ENCODE measurements around the gene COG5. TPM values are rescaled to one million over a fixed set of nuclear protein-coding genes. Genes with fewer than 3 reads are reported as not detected.

The COG5 gene
- total RNA-seq, 1 donor from 2014 or later = 37.1 TPM

- no peak for TF ChIP-seq CTCF (IDR thresholded peaks at IDR 0.05; ENCODE audit: insufficient read depth, low read length, poor library complexity, severe bottlenecking)
- Histone ChIP-seq H3K27me3 (ENCODE audit: control insufficient read depth, insufficient read depth, low read length) (no peaks in the 10 kb centered on the region), H3K36me3 (ENCODE audit: control insufficient read depth, insufficient read depth, low read length) (no peaks in the 10 kb centered on the region), H3K4me3 (ENCODE audit: low read depth, low read length) (no peak overlapping the region)
- no peak for DNase-seq (ENCODE audit: low read depth)
Observed at GRCh38 chr7:107212725-107213124, 351.0 kb downstream of the COG5 start.

- H3K27me3 ChIP-seq (ENCODE audit: control insufficient read depth, insufficient read depth, low read length) = no peaks in the 10 kb centered on the region
- TF ChIP-seq CTCF (IDR thresholded peaks at IDR 0.05; ENCODE audit: insufficient read depth, low read length, poor library complexity, severe bottlenecking) = no peak
- H3K4me3 ChIP-seq (ENCODE audit: low read depth, low read length) = no peak overlapping the region
- DNase-seq (ENCODE audit: low read depth) = no peak
- no peaks in the 10 kb centered on the region for H3K36me3 ChIP-seq (ENCODE audit: control insufficient read depth, insufficient read depth, low read length)
Observed at GRCh38 chr7:107210400-107210799, 353.3 kb downstream of the COG5 start.

- no peaks in the 10 kb centered on the region for H3K27me3 ChIP-seq (ENCODE audit: control insufficient read depth, insufficient read depth, low read length)
- TF ChIP-seq CTCF (IDR thresholded peaks at IDR 0.05; ENCODE audit: insufficient read depth, low read length, poor library complexity, severe bottlenecking) = no peak
- no peak overlapping the region for H3K4me3 ChIP-seq (ENCODE audit: low read depth, low read length)
- no peak for DNase-seq (ENCODE audit: low read depth)
- H3K36me3 ChIP-seq (ENCODE audit: control insufficient read depth, insufficient read depth, low read length) = no peaks in the 10 kb centered on the region
Observed at GRCh38 chr7:107209565-107209964, 354.2 kb downstream of the COG5 start.

- H3K4me3 ChIP-seq (ENCODE audit: low read depth, low read length) = no peak overlapping the region
- DNase-seq (ENCODE audit: low read depth) = no peak
- TF ChIP-seq CTCF (IDR thresholded peaks at IDR 0.05; ENCODE audit: insufficient read depth, low read length, poor library complexity, severe bottlenecking) = no peak
- no peaks in the 10 kb centered on the region for H3K36me3 ChIP-seq (ENCODE audit: control insufficient read depth, insufficient read depth, low read length)
- H3K27me3 ChIP-seq (ENCODE audit: control insufficient read depth, insufficient read depth, low read length) = no peaks in the 10 kb centered on the region
Observed at GRCh38 chr7:107208563-107208962, 355.2 kb downstream of the COG5 start.

GRCh38 chr7:107208024-107208521 is 355.6 kb downstream of the COG5 start:
- H3K4me3 ChIP-seq (ENCODE audit: low read depth, low read length) = no peak overlapping the region
- H3K27me3 ChIP-seq (ENCODE audit: control insufficient read depth, insufficient read depth, low read length) = no peaks in the 10 kb centered on the region
- no peak for DNase-seq (ENCODE audit: low read depth)
- TF ChIP-seq CTCF (IDR thresholded peaks at IDR 0.05; ENCODE audit: insufficient read depth, low read length, poor library complexity, severe bottlenecking) = no peak
- no peaks in the 10 kb centered on the region for H3K36me3 ChIP-seq (ENCODE audit: control insufficient read depth, insufficient read depth, low read length)

GRCh38 chr7:107207459-107207858 is 356.3 kb downstream of the COG5 start:
- TF ChIP-seq CTCF (IDR thresholded peaks at IDR 0.05; ENCODE audit: insufficient read depth, low read length, poor library complexity, severe bottlenecking) = no peak
- H3K27me3 ChIP-seq (ENCODE audit: control insufficient read depth, insufficient read depth, low read length) = no peaks in the 10 kb centered on the region
- no peaks in the 10 kb centered on the region for H3K36me3 ChIP-seq (ENCODE audit: control insufficient read depth, insufficient read depth, low read length)
- no peak for DNase-seq (ENCODE audit: low read depth)
- H3K4me3 ChIP-seq (ENCODE audit: low read depth, low read length) = no peak overlapping the region

Measured in kidney epithelial cell (primary cell).